ENCODE measurements around the gene TMED8.

The TMED8 gene

GRCh38 chr14:77318006-77318553, 58.8 kb downstream of the TMED8 start:
- no peak for DNase-seq (ENCODE audit: extremely low read depth, low read depth)
- TF ChIP-seq, protein P1, sequence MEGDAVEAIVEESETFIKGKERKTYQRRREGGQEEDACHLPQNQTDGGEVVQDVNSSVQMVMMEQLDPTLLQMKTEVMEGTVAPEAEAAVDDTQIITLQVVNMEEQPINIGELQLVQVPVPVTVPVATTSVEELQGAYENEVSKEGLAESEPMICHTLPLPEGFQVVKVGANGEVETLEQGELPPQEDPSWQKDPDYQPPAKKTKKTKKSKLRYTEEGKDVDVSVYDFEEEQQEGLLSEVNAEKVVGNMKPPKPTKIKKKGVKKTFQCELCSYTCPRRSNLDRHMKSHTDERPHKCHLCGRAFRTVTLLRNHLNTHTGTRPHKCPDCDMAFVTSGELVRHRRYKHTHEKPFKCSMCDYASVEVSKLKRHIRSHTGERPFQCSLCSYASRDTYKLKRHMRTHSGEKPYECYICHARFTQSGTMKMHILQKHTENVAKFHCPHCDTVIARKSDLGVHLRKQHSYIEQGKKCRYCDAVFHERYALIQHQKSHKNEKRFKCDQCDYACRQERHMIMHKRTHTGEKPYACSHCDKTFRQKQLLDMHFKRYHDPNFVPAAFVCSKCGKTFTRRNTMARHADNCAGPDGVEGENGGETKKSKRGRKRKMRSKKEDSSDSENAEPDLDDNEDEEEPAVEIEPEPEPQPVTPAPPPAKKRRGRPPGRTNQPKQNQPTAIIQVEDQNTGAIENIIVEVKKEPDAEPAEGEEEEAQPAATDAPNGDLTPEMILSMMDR (IDR thresholded peaks at IDR 0.05; ENCODE audit: low read depth, low read length, missing control alignments) = no peak
- no peak overlapping the region for H3K4me3 ChIP-seq (replicated peaks; ENCODE audit: low read depth, low read length)

- TF ChIP-seq, protein P1 (IDR thresholded peaks at IDR 0.05; ENCODE audit: low read depth, low read length, missing control alignments) = no peak
- no peak overlapping the region for H3K4me3 ChIP-seq (replicated peaks; ENCODE audit: low read depth, low read length)
- no peak for DNase-seq (ENCODE audit: extremely low read depth, low read depth)
Observed at GRCh38 chr14:77316872-77317301, 60.0 kb downstream of the TMED8 start.

GRCh38 chr14:77316195-77316505, 60.7 kb downstream of the TMED8 start:
- TF ChIP-seq, protein P1 (IDR thresholded peaks at IDR 0.05; ENCODE audit: low read depth, low read length, missing control alignments) = no peak

GRCh38 chr14:77314539-77315457, 62.1 kb downstream of the TMED8 start:
- DNase-seq (ENCODE audit: extremely low read depth, low read depth) = no peak
- H3K4me3 ChIP-seq (replicated peaks; ENCODE audit: low read depth, low read length) = no peak overlapping the region
- TF ChIP-seq, protein P1 (IDR thresholded peaks at IDR 0.05; ENCODE audit: low read depth, low read length, missing control alignments) = no peak

More at GRCh38 chr14:77316195-77316505, 60.7 kb downstream of the TMED8 start:
- H3K4me3 ChIP-seq (replicated peaks; ENCODE audit: low read depth, low read length) = no peak overlapping the region
- no peak for DNase-seq (ENCODE audit: extremely low read depth, low read depth)

DNA sequence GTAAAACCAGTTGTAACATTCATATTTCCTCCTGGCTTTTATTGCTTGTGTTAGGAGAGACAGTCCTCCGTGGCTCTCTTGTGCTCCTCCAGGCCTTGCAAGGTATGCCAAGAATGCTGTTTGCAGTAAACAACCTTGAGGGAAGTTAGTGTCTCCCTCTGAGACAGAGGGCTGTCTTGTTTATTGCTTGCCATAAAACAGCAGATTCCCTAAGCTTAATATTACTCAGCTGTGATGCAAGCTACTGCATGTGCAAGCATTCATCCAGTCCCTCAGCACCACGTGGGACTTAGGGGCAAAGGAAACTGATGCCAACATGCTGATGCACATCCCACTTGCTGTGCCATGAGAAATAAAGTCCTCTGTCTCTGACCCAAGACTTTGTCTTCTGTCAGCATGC, 62.9 kb downstream of the TMED8 start:
- DNase-seq (ENCODE audit: extremely low read depth, low read depth) = peak; percentile 75
- TF ChIP-seq, protein P1 (IDR thresholded peaks at IDR 0.05; ENCODE audit: low read depth, low read length, missing control alignments) = no peak
- no peak overlapping the region for H3K4me3 ChIP-seq (replicated peaks; ENCODE audit: low read depth, low read length)

DNA sequence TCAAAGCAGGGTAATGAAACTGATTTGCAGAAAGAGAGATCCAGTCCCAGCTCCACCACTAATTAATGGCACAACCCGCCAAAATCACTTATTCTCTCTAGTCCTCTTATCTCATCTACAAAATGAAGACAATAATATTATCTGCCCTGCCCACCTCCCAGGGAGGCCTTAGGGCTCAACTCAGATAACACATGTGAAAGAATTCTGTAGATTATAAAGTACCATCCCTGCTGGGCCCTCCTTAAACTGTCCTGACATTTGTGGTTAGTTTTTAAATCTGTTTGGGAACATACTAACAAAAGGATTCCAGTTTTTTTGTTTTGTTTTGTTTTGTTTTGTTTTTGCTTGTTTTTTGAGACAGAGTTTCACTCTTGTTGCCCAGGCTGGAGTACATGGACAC, 63.5 kb downstream of the TMED8 start:
- H3K4me3 ChIP-seq (replicated peaks; ENCODE audit: low read depth, low read length) = no peak overlapping the region
- TF ChIP-seq, protein P1 (IDR thresholded peaks at IDR 0.05; ENCODE audit: low read depth, low read length, missing control alignments) = no peak
- no peak for DNase-seq (ENCODE audit: extremely low read depth, low read depth)

Data from HFF-Myc (cell line).